H9 (cell line): ENCODE results near the gene C11orf58. TPM values are rescaled to one million over a fixed set of nuclear protein-coding genes. Genes with fewer than 3 reads are reported as not detected.

Experiments
- DNase-seq: peaks from one replicate; pipeline ENCODE4 v3.0.0-alpha.2; 2017
- H2AFZ ChIP-seq: one replicate; pipeline ENCODE4 v1.6.1; 2013; ENCODE audit warnings: mild to moderate bottlenecking, low read length, control low read depth, moderate library complexity
- H2AK5ac ChIP-seq: 2 replicates; pipeline ENCODE4 v1.6.1; 2013; ENCODE audit warnings: low read length, control low read depth, mixed read lengths; ENCODE audit not compliant: insufficient read length
- H2BK120ac ChIP-seq: one replicate; pipeline ENCODE4 v1.6.1; 2013; ENCODE audit warnings: low read depth, mild to moderate bottlenecking, low read length, control low read depth, inconsistent platforms; ENCODE audit not compliant: poor library complexity, severe bottlenecking
- H2BK12ac ChIP-seq: 2 replicates; pipeline ENCODE4 v1.6.1; 2013; ENCODE audit warnings: low read length, control low read depth, mixed read lengths, low read depth; ENCODE audit not compliant: insufficient read length
- H2BK15ac ChIP-seq: 2 replicates; pipeline ENCODE4 v1.6.1; 2013; ENCODE audit warnings: low read depth, low read length, control low read depth
- H2BK20ac ChIP-seq: one replicate; pipeline ENCODE4 v1.6.1; 2013; ENCODE audit warnings: low read depth, mild to moderate bottlenecking, low read length, control low read depth, inconsistent platforms; ENCODE audit not compliant: poor library complexity, severe bottlenecking
- H2BK5ac ChIP-seq: 2 replicates; pipeline ENCODE4 v1.6.1; 2013; ENCODE audit warnings: low read length, control low read depth, mixed read lengths; ENCODE audit not compliant: insufficient read length
- H3K14ac ChIP-seq: 2 replicates; pipeline ENCODE4 v1.6.1; 2013; ENCODE audit warnings: low read length, control low read depth; ENCODE audit not compliant: insufficient read depth
- H3K18ac ChIP-seq: 2 replicates; pipeline ENCODE4 v1.6.1; 2013; ENCODE audit warnings: low read depth, mild to moderate bottlenecking, mixed read lengths, low read length, control low read depth; ENCODE audit not compliant: insufficient read length
- H3K23ac ChIP-seq: 2 replicates; pipeline ENCODE4 v1.6.1; 2013; ENCODE audit warnings: low read length, control low read depth, mixed read lengths, low read depth; ENCODE audit not compliant: insufficient read length
- H3K23me2 ChIP-seq: 2 replicates; pipeline ENCODE4 v1.6.1; 2013; ENCODE audit warnings: low read depth, mild to moderate bottlenecking, mixed read lengths, low read length, control low read depth; ENCODE audit not compliant: insufficient read length, poor library complexity, severe bottlenecking
- H3K27ac ChIP-seq: 2 replicates; pipeline ENCODE4 v1.5.1; 2013; ENCODE audit warnings: low read length, control low read depth, mixed read lengths, low read depth; ENCODE audit not compliant: insufficient read length
- H3K27me3 ChIP-seq: 2 replicates; pipeline ENCODE4 v1.6.1; 2013; ENCODE audit warnings: low read length, control low read depth, inconsistent platforms; ENCODE audit not compliant: insufficient read depth
- H3K4ac ChIP-seq: 2 replicates; pipeline ENCODE4 v1.6.1; 2013; ENCODE audit warnings: low read depth, mild to moderate bottlenecking, control low read depth, inconsistent platforms, low read length, moderate library complexity
- H3K4me1 ChIP-seq: 2 replicates; pipeline ENCODE4 v1.6.1; 2013; ENCODE audit warnings: low read length, control low read depth, inconsistent platforms; ENCODE audit not compliant: insufficient read depth
- H3K4me2 ChIP-seq: 2 replicates; pipeline ENCODE4 v1.6.1; 2013; ENCODE audit warnings: low read length, control low read depth, mixed read lengths; ENCODE audit not compliant: insufficient read length, insufficient read depth
- H3K56ac ChIP-seq: 2 replicates; pipeline ENCODE4 v1.6.1; 2013; ENCODE audit warnings: low read depth, mild to moderate bottlenecking, mixed read lengths, low read length, control low read depth; ENCODE audit not compliant: insufficient read length
- H3K79me1 ChIP-seq: 2 replicates; pipeline ENCODE4 v1.6.1; 2013; ENCODE audit warnings: low read depth, mild to moderate bottlenecking, moderate library complexity, low read length, control low read depth, inconsistent platforms; ENCODE audit not compliant: insufficient read depth, poor library complexity, severe bottlenecking
- H3K79me2 ChIP-seq: 2 replicates; pipeline ENCODE4 v1.6.1; 2013; ENCODE audit warnings: low read length, control low read depth, inconsistent platforms; ENCODE audit not compliant: insufficient read depth
- H3K9ac ChIP-seq: 2 replicates; pipeline ENCODE4 v1.6.1; 2013; ENCODE audit warnings: low read length, control low read depth, mixed read lengths; ENCODE audit not compliant: insufficient read length; ENCODE audit errors: extremely low read depth
- H3K9me3 ChIP-seq: one replicate; pipeline ENCODE4 v1.6.1; 2013; ENCODE audit warnings: low read depth, low read length, inconsistent platforms; ENCODE audit not compliant: control insufficient read depth
- H3T11ph ChIP-seq: one replicate; pipeline ENCODE4 v1.6.1; 2013; ENCODE audit warnings: mild to moderate bottlenecking, low read length, control low read depth, inconsistent platforms
- H4K20me1 ChIP-seq: one replicate; pipeline ENCODE4 v1.6.1; 2013; ENCODE audit not compliant: control insufficient read depth, insufficient read length, insufficient read depth
- H4K5ac ChIP-seq: 2 replicates; pipeline ENCODE4 v1.6.1; 2013; ENCODE audit warnings: low read depth, mild to moderate bottlenecking, mixed read lengths, low read length, control low read depth; ENCODE audit not compliant: insufficient read length
- H4K8ac ChIP-seq: replicated peaks from 2 replicates; pipeline ENCODE4 v1.6.1; 2013; ENCODE audit warnings: low read length, control low read depth, mixed read lengths, low read depth; ENCODE audit not compliant: insufficient read length
- H4K91ac ChIP-seq: 2 replicates; pipeline ENCODE4 v1.6.1; 2013; ENCODE audit warnings: low read depth, mild to moderate bottlenecking, moderate library complexity, mixed read lengths, low read length, control low read depth; ENCODE audit not compliant: insufficient read length
- H3K27ac Mint-ChIP-seq, 3 experiments: 2 replicates in 2 of 3; 3 replicates in 1 of 3; pipeline ENCODE4 v1.8.0; 2020 to 2021; ENCODE audit warnings: mixed read lengths in 3 of 3, mild to moderate bottlenecking in 1 of 3, moderate library complexity in 1 of 3
- H3K27me3 Mint-ChIP-seq: 2 replicates; pipeline ENCODE4 v1.8.0; 2021; ENCODE audit warnings: low read depth, mild to moderate bottlenecking, moderate library complexity, mixed read lengths
- H3K36me3 Mint-ChIP-seq, 3 experiments: 2 replicates in 2 of 3; 3 replicates in 1 of 3; pipeline ENCODE4 v1.8.0; 2020 to 2021; ENCODE audit warnings: low read depth in 3 of 3, mixed read lengths in 3 of 3; ENCODE audit not compliant: insufficient read depth in 1 of 3
- H3K4me1 Mint-ChIP-seq, 2 experiments: 2 replicates each; pipeline ENCODE4 v1.8.0; 2020; ENCODE audit warnings: mixed read lengths in 2 of 2
- H3K4me3 Mint-ChIP-seq, 2 experiments: 2 replicates in 1 of 2; 3 replicates in 1 of 2; pipeline ENCODE4 v1.8.0; 2020 to 2021; ENCODE audit warnings: mild to moderate bottlenecking in 2 of 2, mixed read lengths in 2 of 2, moderate library complexity in 1 of 2
- H3K9me3 Mint-ChIP-seq, 2 experiments: 2 replicates in 1 of 2; 3 replicates in 1 of 2; pipeline ENCODE4 v1.8.0; 2020; ENCODE audit warnings: mild to moderate bottlenecking in 2 of 2, mixed read lengths in 2 of 2, moderate library complexity in 1 of 2
- CTCF ChIP-seq: fragments of 200-600 bp; sonication (generic); conservative IDR thresholded peaks from 3 replicates; pipeline ENCODE4 v1.8.0; 2021; ENCODE audit warnings: antibody characterized with exemption, mild to moderate bottlenecking
- WGBS: extraction: QIAGEN DNeasy Blood & Tissue Kit; methylation state at CpG from one replicate; pipeline ENCODE4 v1.1.7; 2013; ENCODE audit warnings: missing lambda C conversion rate, low lambda C conversion rate, mixed read lengths; ENCODE audit not compliant: insufficient read length; ENCODE audit errors: extremely low coverage; 5-methylcytosine and 5-hydroxymethylcytosine counted together
- total RNA-seq: library from RNA; stranded (reverse); gene quantifications from 2 replicates; pipeline ENCODE4 v1.2.1, GENCODE V29; 2021

The C11orf58 gene
- total RNA-seq, 1 experiment from 2014 or later: 169 TPM

DNA sequence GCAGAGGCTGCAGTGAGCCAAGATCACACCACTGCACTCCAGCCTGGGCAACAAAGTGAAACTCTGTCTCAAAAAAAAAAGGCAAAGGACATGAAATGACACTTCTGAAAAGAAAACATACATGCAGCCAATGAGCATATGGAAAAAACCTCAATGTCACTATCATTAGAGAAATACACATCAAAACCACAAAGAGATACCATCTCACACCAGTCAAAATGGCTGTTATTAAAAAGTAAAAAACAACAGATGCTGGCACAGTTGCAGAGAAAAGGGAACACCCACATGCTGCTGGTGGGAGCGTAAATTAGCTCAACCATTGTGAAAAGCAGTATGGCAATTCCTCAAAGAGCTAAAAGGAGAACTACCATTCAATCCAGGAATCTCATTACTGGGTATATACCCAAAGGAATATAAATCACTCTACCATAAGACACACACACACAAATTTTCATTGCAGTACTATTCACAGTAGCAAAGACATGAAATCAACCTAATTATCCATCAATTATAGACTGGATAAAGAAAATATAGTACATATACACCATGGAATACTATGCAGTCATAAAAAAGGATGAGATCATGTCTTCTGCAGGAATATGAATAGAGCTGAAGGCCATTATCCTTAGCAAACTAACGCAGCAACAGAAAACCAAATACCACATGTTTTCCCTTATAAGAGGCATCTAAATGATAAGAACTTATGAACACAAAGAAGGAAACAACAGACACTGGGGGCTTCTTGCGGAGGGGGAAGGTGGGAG, 15.7 kb upstream of the C11orf58 start:
- no peak overlapping the region for H3K4me2 ChIP-seq
- H3K27me3 Mint-ChIP-seq: no peaks in the 10 kb centered on the region; the same call in 1 of the 2 replicates
- H3K23me2 ChIP-seq: no peaks in the 10 kb centered on the region
- H2AK5ac ChIP-seq: no peak overlapping the region
- no peak overlapping the region for H2BK5ac ChIP-seq
- no peak overlapping the region for H3K4me3 Mint-ChIP-seq
- no peak overlapping the region for H3K27ac ChIP-seq
- no peak overlapping the region for H3K4ac ChIP-seq
- no peaks in the 10 kb centered on the region for H3K79me1 ChIP-seq
- no peak overlapping the region for H2BK15ac ChIP-seq
- no peaks in the 10 kb centered on the region for H3K36me3 Mint-ChIP-seq
- H3K23ac ChIP-seq: no peak overlapping the region
- H3K9ac ChIP-seq: no peak overlapping the region
- H3K18ac ChIP-seq: no peak overlapping the region
- no peak overlapping the region for H3T11ph ChIP-seq
- no peaks in the 10 kb centered on the region for H3K9me3 Mint-ChIP-seq
- H3K14ac ChIP-seq: no peak overlapping the region
- no peaks in the 10 kb centered on the region for H4K20me1 ChIP-seq
- H3K79me2 ChIP-seq: no peaks in the 10 kb centered on the region
- no peak overlapping the region for H4K8ac ChIP-seq
- H3K27ac Mint-ChIP-seq: no peak overlapping the region
- no CpG with 5 or more reads among the region's 3 CpGs for WGBS
- no peaks in the 10 kb centered on the region for H3K27me3 ChIP-seq
- H2AFZ ChIP-seq: no peak overlapping the region
- no peaks in the 10 kb centered on the region for H3K4me1 ChIP-seq
- H2BK12ac ChIP-seq: no peak overlapping the region
- no peak for DNase-seq
- no peak overlapping the region for H3K56ac ChIP-seq
- TF ChIP-seq CTCF: no peak
- no peak overlapping the region for H4K91ac ChIP-seq
- H3K9me3 ChIP-seq: no peaks in the 10 kb centered on the region
- no peak overlapping the region for H2BK20ac ChIP-seq
- peaks cover 7 to 8% of the 10 kb centered on the region in 2 experiments for H3K4me1 Mint-ChIP-seq
- no peak overlapping the region for H2BK120ac ChIP-seq
- no peak overlapping the region for H4K5ac ChIP-seq
